GM19397 (cell line): ENCODE results near the gene DISC1.
A peak's percentile ranks its signal among the peaks of the same experiment; 100 is the strongest.
"Not testable (repeated sequence)": the region's sequence is repeated elsewhere in the genome, so short reads cannot be mapped to it uniquely, and the experiment has no call there.

ENCODE experiments used
- ATAC-seq: cut with Tn5 transposase; IDR thresholded peaks from one replicate; pipeline ENCODE4 v1.9.1; 2021; ENCODE audit warnings: mild to moderate bottlenecking, moderate library complexity; ENCODE audit not compliant: unreplicated experiment

Gene DISC1

GRCh38 chr1:231605149-231606100 lies 21.2 kb upstream of the DISC1 start:
- ATAC-seq, result no peak

DNA sequence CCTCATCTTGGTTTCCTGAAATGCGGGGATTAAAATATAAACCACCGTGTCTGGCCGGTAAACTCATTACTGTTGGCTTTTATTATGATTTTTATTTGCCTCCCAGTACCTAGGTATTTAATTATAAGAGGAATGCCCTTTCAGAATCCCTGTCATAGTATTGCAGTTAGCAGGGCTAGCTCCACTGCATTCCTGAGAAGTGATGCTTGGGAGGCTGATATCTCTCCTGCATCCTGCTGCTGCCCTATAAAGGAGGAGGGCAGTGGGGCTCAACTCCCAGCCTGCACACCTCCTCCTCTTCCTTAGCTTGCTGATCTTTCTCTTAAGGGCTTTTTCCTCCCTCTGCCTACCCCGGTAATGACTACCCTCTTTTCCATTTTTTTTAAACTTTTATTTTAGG lies 19.9 kb upstream of the DISC1 start:
- no peak for ATAC-seq

DNA sequence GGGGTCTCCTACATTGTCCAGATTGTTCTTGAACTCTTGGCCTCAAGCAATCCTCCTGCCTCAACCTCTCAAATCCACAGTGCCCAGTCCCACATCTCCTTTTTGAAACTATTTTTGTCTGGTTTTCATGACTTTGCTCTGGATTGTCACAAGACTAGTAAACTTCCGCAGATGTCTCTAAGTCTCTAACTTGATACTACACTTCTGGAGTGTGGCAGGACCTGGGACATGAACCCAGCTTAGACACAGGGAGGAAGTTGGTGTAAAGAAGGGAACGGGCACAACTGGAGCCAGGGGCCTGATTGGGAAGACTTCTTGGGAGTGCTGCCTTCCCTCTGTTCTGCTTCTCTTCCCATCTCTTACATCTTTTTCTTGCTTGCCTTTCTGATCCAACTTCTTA lies 16.2 kb upstream of the DISC1 start:
- ATAC-seq, result no peak

DNA sequence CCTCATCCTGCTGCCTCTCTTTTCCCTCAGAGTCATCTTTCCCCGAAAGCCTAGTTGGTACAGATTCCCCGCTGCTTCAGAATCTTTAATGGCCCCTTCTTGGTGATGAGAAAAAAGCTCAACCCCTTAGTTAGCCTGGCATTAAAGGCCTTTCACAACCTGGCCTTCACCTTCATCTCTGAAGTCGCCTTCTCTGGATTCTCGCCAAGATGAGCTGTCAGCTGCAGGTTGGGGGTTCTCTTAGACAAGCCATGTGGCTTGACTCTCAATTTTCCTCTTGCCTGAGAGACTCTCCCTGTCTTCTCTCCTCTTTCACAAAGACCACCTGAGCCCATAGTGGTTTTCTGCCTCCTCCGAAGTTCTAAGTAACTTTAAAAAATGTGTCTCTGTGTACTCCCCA lies 15.5 kb upstream of the DISC1 start:
- no peak for ATAC-seq

DNA sequence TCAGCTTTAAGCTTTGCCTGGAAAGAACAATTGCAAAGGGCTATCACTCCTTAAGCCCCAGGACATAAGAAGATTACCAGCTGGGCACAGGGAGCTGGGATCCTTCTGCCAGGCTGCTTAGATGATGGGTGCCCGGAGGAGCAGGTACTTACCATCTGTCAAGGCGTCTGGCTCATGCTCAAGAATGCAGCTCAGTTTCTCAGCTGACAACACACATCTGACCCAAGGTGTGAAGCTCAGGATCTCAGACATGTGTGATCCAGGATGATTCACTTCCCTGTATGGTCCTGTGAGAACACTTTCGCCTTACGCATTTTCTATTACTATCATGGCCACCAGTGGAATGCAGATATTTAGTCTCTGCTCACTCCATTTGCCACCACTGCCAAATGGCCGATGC lies 14.7 kb upstream of the DISC1 start:
- ATAC-seq, result no peak

- peak; percentile 96 for ATAC-seq
Measured at GRCh38 chr1:231612393-231613089, 14.0 kb upstream of the DISC1 start.

GRCh38 chr1:231613419-231614349 lies 12.9 kb upstream of the DISC1 start:
- no peak for ATAC-seq

- no peak for ATAC-seq
Measured at GRCh38 chr1:231616667-231617066, 9.9 kb upstream of the DISC1 start.

DNA sequence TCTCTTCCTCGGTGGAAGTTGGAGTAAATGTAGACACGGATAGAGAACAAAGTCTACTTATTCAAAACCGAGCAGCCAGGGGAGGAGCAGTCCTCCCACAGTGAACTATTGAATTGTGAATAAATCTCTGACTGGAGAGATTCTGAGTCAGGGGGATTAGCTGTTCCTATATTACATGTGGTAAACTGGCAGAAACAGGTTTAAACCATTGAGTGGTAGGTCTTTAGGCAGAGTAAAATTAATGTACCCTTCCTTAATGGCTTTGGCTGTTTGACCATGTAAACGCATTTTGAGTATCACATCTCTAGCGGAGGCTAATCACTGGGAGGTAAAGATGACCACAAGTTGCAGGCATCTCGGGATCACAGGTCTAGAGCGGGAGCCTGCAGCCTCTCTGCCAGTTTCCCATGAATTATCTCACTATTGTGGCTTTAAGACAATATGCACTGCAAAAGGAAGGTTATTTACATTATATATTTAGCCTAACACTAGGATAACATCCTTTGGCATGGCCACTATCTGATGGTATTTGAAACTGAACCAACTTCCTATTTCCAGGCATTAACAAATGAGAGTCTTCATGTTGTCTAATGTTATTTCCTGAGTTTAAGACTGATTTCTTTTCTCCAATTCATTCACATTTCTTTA lies 7.9 kb upstream of the DISC1 start:
- no peak for ATAC-seq

- no peak for ATAC-seq
Measured at GRCh38 chr1:231619257-231619634, 7.3 kb upstream of the DISC1 start.

DNA sequence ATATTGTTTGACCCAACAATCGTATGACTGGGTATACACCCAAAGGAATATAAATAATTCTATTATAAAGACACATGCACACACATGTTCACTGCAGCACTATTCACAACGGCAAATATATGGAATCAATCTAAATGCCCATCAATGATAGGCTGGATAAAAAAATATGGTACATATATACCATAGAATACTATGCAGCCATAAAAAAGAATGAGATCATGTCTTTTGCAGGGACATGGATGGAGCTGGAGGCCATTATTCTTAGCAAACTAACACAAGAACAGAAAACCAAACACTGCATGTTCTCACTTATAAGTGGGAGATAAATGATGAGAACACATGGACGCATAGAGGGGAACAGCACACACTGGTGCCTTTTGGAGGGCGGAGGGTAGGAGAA lies 1.5 kb upstream of the DISC1 start:
- not testable (repeated sequence) for ATAC-seq

GRCh38 chr1:231625975-231626534 lies 535 bp upstream of the DISC1 start:
- no peak for ATAC-seq

GRCh38 chr1:231626951-231627614 lies 493 bp downstream of the DISC1 start:
- peak; percentile 49 for ATAC-seq

GRCh38 chr1:231628207-231628876 lies 1.8 kb downstream of the DISC1 start:
- no peak for ATAC-seq

GRCh38 chr1:231629132-231629531 lies 2.5 kb downstream of the DISC1 start:
- no peak for ATAC-seq

GRCh38 chr1:231630558-231631205 lies 4.1 kb downstream of the DISC1 start:
- ATAC-seq, result no peak

DNA sequence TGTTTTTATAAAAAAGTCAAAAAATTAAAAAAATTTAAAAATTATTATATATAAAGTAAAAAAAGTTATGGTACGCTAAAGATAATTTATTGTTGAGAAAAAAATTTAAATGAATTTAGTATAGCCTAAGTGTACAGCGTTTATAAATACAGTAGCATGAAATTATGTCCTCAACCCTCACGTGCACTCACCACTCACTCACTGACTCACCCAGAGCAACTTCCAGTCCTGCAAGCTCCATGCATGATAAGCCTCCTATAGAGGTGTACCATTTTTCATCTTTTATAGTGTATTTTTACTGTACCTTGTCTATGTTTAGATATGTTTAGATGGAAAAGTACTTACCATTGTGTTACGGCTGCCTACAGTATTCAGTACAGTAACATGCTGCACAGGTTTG lies 5.1 kb downstream of the DISC1 start:
- no peak for ATAC-seq

GRCh38 chr1:231632119-231632518 lies 5.5 kb downstream of the DISC1 start:
- no peak for ATAC-seq
